Pons (tissue), 1 donor: ENCODE results near the gene LYL1.

ENCODE experiments used
- DNase-seq: peaks from one replicate; pipeline ENCODE4 v3.0.0-alpha.2; 2016; ENCODE audit warnings: low spot score

The LYL1 gene

GRCh38 chr19:13056052-13056660 is 46.5 kb downstream of the LYL1 start:
- no peak for DNase-seq

GRCh38 chr19:13055213-13056051 is 47.2 kb downstream of the LYL1 start:
- DNase-seq: no peak

GRCh38 chr19:13054626-13055212 is 47.9 kb downstream of the LYL1 start:
- DNase-seq: no peak

- peak; percentile 84 for DNase-seq
Measured at GRCh38 chr19:13053761-13054625, 48.7 kb downstream of the LYL1 start.

- DNase-seq: no peak
Measured at GRCh38 chr19:13053238-13053637, 49.4 kb downstream of the LYL1 start.

GRCh38 chr19:13052447-13053175 is 50.0 kb downstream of the LYL1 start:
- no peak for DNase-seq

- DNase-seq: no peak
Measured at GRCh38 chr19:13051557-13052165, 51.0 kb downstream of the LYL1 start.

- no peak for DNase-seq
Measured at GRCh38 chr19:13050274-13050673, 52.4 kb downstream of the LYL1 start.
